HepG2 (cell line): Measurements from ENCODE around the gene AP4M1. TPM values are rescaled to one million over a fixed set of nuclear protein-coding genes. Genes with fewer than 3 reads are reported as not detected.

Experiments used
- CBX1 ChIP-seq: IDR thresholded peaks from one replicate; pipeline ENCODE4 v1.6.1; 2016; ENCODE audit warnings: antibody characterized with exemption, low read depth
- EHMT2 ChIP-seq: fragments of 200-600 bp; sonication (generic); IDR thresholded peaks from 2 replicates; pipeline ENCODE4 v1.7.0; 2017; ENCODE audit warnings: antibody characterized with exemption, low read depth, low read length, borderline replicate concordance
- FOXC1 ChIP-seq: sonication (generic); formaldehyde crosslinking; IDR thresholded peaks from 2 replicates; pipeline ENCODE4 v1.8.0; 2022; ENCODE audit warnings: mild to moderate bottlenecking, missing genetic modification reagents, borderline replicate concordance
- NFE2 ChIP-seq: sonication (generic); formaldehyde crosslinking; IDR thresholded peaks from 2 replicates; pipeline ENCODE4 v1.4.0; 2020; ENCODE audit warnings: missing genetic modification reagents
- NR1H2 ChIP-seq: sonication (generic); formaldehyde crosslinking; IDR thresholded peaks from 2 replicates; pipeline ENCODE4 v1.8.1; 2022; ENCODE audit warnings: low read depth, missing genetic modification reagents, borderline replicate concordance
- PHF5A ChIP-seq: IDR thresholded peaks from one replicate; pipeline ENCODE4 v1.6.1; 2018; ENCODE audit warnings: low read depth, missing genetic modification reagents; ENCODE audit not compliant: unreplicated experiment
- RXRA ChIP-seq: sonication (generic); formaldehyde crosslinking; IDR thresholded peaks from 2 replicates; pipeline ENCODE4 v1.5.1; 2020; ENCODE audit warnings: missing genetic modification reagents
- SMAD3 ChIP-seq: sonication (generic); formaldehyde crosslinking; IDR thresholded peaks from 2 replicates; pipeline ENCODE4 v1.4.0; 2020; ENCODE audit warnings: missing genetic modification reagents
- SMARCC2 ChIP-seq: fragments of 450-650 bp; IDR thresholded peaks from 2 replicates; pipeline ENCODE4 v1.6.1; 2017; ENCODE audit warnings: antibody characterized with exemption, mild to moderate bottlenecking
- TAF1 ChIP-seq: sonication (generic); formaldehyde crosslinking; IDR thresholded peaks from 2 replicates; pipeline ENCODE4 v1.4.0; 2020; ENCODE audit warnings: missing genetic modification reagents
- TCF12 ChIP-seq, 2 experiments: fragments of 450-650 bp in 1 of 2; sonication (generic) in 1 of 2; formaldehyde crosslinking in 1 of 2; IDR thresholded peaks; 2 replicates each; pipeline versions ENCODE4 v1.6.1 to v1.8.0; 2017 to 2022; ENCODE audit warnings: antibody characterized with exemption in 1 of 2, mild to moderate bottlenecking in 1 of 2, missing genetic modification reagents in 1 of 2, moderate library complexity in 1 of 2
- ZBTB26 ChIP-seq: IDR thresholded peaks from 2 replicates; pipeline ENCODE4 v1.6.1; 2016; ENCODE audit warnings: missing compliant biosample characterization, missing genetic modification reagents, borderline replicate concordance
- ZBTB39 ChIP-seq: sonication (generic); formaldehyde crosslinking; IDR thresholded peaks from 2 replicates; pipeline ENCODE4 v1.5.0; 2020; ENCODE audit warnings: missing genetic modification reagents
- ZBTB46 ChIP-seq: sonication (generic); formaldehyde crosslinking; IDR thresholded peaks from 2 replicates; pipeline ENCODE4 v1.4.0; 2020; ENCODE audit warnings: mild to moderate bottlenecking, missing genetic modification reagents, borderline replicate concordance
- ZNF205 ChIP-seq: IDR thresholded peaks from 2 replicates; pipeline ENCODE4 v1.6.1; 2018; ENCODE audit warnings: missing biosample characterization, missing genetic modification reagents
- ZNF281 ChIP-seq: sonication (generic); formaldehyde crosslinking; IDR thresholded peaks from 2 replicates; pipeline ENCODE4 v1.4.0; 2020; ENCODE audit warnings: missing genetic modification reagents, borderline replicate concordance
- ZNF557 ChIP-seq: sonication (generic); formaldehyde crosslinking; IDR thresholded peaks from 2 replicates; pipeline ENCODE4 v1.4.0; 2020; ENCODE audit warnings: missing genetic modification reagents
- ZNF574 ChIP-seq: sonication (generic); formaldehyde crosslinking; IDR thresholded peaks from 2 replicates; pipeline ENCODE4 v1.4.0; 2020; ENCODE audit warnings: missing genetic modification reagents
- polyA plus RNA-seq, 8 experiments: library from polyadenylated mRNA; depleted of rRNA in 3 of 8; stranded (reverse) in 7 of 8; unstranded in 1 of 8; fragments of >200 nt; fragmentation: Illumina TruSeq in 4 of 8; extraction: Trizol in 4 of 8; gene quantifications; 2 replicates each; pipeline versions ENCODE4 v1.2.1 to v1.2.3, GENCODE V29; 2011 to 2016; ENCODE audit warnings: low read depth in 4 of 8, missing spikeins in 1 of 8, mixed read lengths in 1 of 8; ENCODE audit not compliant: insufficient read depth in 1 of 8
- total RNA-seq, 5 experiments: library from RNA; depleted of rRNA; stranded (reverse); fragments of >200 nt; fragmentation: Illumina TruSeq; extraction: Trizol; gene quantifications; 2 replicates each; pipeline ENCODE4 v1.2.3, GENCODE V29; 2016; ENCODE audit warnings: low read depth in 1 of 5

Gene AP4M1
- total and polyA plus RNA-seq, 2 of the 13 experiments (the other 11 are each of a cell fraction or from before 2014, with no cell fraction given) = 6.3 to 9.7 TPM

- TF ChIP-seq TAF1 (CRISPR knock-in tag) (no peak), ZNF281 (CRISPR knock-in tag) (no peak), ZBTB26 (no peak), ZBTB39 (CRISPR knock-in tag) (no peak), ZBTB46 (CRISPR knock-in tag) (no peak), ZNF557 (CRISPR knock-in tag) (0 out of 2 replicates have a peak, but pooled peaks have one; percentile 38), EHMT2 (no peak), CBX1 (no peak), ZNF574 (peak; percentile 6), NFE2 (CRISPR knock-in tag) (no peak), RXRA (CRISPR knock-in tag) (no peak), PHF5A (CRISPR knock-in tag) (no peak), NR1H2 (CRISPR knock-in tag) (no peak), SMARCC2 (no peak), TCF12 (IDR thresholded peaks at IDR 0.05) (no peak), TCF12 (CRISPR knock-in tag; IDR thresholded peaks at IDR 0.05) (no peak), FOXC1 (CRISPR knock-in tag) (no peak; the same call in 1 of the 2 replicates), SMAD3 (CRISPR knock-in tag) (no peak), ZNF205 (CRISPR knock-in tag) (no peak)
These were observed 18.7 kb downstream of the AP4M1 start (continued) for GRCh38 chr7:100119970-100120732.
